HG03521 (cell line): Measurements from ENCODE around the gene SLC11A1.

ENCODE experiments used
- ATAC-seq: cut with Tn5 transposase; IDR thresholded peaks from one replicate; pipeline ENCODE4 v1.9.1; 2021; ENCODE audit warnings: mild to moderate bottlenecking, moderate library complexity; ENCODE audit not compliant: unreplicated experiment

Gene SLC11A1

DNA sequence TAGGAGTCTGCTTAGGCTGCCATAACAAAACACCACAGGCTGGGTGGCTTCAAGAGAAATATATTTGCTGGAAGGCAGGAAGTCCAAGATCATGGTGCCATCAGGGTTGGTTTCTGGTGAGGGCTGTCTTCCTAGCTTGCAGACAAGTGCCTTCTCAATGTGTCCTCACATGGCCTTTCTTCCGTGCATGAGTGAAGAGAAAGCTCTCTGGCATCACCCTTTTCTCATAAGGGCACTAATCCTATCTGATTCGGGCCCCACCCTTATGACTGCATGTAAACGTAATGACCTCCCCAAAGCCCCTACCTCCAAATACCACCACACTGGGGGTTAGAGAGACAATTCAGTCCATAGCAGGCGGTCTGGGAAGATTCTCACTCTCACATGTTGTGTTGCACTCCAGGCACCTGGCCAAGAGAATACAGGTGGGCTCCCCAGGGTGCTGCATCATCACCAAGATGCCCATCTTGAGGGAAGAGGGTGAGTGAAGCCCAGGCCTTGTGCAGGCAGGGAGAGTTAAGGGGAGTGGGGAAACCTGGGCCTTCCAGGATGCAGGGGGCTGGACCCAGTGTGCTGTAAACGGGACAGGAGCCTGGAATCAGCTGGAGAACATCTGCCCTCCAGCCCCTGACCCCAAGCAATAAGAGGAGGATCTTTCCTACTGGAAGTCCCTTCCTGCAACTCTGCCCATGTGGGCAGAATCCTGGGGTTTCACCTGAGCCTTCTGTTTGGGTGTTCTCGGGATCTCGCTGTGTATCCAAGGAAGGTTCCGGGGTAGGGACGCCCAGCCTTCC is 15.3 kb upstream of the SLC11A1 start:
- no peak for ATAC-seq

DNA sequence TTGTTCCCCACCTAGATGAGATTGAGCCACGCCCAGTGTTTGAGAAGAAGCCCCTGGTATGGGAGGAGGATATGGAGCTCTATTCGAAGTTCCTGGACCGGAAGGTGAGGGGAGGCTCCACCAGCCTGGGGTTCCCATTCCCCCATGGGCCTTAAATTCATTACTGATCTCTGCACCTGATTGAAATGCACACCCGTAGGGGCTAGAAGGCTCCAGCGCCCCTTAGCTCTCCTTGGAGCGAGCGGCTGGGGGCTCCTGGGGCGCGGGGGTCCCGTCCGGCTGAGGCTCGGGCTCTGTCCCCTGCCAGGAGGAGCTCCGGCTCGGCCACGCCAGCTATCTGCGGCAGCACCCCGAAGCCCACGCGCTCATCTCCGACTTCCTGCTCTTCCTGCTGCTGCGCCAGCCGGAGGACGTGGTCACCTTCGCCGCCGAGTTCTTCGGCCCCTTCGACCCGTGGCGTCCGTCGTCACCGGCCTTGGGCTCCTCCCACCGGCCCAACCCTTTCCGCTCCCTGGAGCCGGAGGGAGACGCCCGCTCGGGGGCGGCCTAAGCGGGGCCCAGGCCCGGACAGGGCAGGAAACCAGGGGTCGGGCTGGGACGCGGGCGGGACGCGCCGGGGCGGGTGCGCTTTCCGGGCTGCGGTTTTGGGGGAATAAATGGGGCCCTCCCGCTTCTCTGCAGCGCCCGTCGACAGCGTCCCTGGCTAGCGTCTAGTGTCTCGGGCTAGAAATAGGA is 14.5 kb upstream of the SLC11A1 start:
- peak; percentile 91 for ATAC-seq

DNA sequence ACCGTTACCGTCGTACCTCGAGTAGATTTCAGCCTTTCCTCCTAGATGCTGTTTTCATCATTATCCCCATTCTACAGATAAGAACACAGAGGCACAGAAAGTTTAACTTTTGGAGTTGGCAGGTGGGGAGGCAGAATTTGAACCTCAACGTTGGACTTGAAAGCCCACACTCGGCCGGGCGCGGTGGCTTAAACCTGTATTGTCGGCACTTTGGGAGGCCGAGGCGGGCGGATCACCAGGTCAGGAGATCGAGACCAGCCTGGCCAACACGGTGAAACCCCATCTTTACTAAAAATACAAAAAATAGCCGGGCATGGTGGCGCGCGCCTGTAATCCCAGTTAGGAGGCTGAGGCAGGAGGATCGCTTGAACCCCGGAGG is 13.9 kb upstream of the SLC11A1 start:
- no peak for ATAC-seq

DNA sequence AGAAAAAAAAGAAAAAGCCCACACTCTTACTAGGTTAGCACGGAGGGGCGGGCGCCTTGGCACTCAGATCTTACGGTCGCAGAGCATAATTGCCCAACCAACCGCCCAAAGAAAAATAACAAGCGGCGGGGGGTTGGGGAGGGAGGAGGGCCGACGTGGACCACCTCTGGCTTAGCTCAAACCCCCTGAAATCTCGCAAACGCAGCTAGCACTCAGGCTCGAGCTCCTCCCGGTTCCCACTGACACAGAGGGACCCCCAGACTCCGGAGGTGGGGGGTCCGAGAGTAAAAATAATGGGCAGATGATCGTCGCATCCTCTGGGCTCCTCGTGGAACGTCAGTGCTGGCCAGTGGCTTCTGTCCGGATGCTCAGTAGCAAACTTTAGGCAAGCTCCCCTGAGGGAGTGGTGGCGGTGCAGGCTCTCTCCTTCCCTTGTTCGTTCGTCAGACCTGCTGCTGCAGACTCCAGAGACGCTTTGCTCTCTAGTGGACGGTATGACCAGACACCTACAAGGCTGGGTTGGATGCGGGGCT is 13.4 kb upstream of the SLC11A1 start:
- ATAC-seq = no peak

DNA sequence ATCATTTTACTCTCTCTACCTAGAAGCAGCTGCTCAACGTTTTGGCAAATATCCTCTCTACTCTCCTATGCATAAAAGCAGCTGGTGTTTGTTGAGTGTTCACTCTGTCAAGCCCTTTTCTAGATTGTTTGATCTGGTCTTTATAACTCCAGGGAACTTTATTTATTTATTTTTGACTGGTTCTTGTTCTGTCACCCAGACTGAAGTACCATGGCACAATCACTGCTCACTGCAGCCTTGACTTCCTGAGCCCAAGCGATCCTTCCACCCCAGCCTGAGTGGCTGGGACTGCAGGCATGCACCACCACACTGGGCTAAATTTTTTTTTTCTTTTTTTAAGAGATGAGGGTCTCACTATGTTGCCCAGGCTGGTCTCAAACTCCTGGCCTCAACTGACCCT is 12.7 kb upstream of the SLC11A1 start:
- no peak for ATAC-seq

DNA sequence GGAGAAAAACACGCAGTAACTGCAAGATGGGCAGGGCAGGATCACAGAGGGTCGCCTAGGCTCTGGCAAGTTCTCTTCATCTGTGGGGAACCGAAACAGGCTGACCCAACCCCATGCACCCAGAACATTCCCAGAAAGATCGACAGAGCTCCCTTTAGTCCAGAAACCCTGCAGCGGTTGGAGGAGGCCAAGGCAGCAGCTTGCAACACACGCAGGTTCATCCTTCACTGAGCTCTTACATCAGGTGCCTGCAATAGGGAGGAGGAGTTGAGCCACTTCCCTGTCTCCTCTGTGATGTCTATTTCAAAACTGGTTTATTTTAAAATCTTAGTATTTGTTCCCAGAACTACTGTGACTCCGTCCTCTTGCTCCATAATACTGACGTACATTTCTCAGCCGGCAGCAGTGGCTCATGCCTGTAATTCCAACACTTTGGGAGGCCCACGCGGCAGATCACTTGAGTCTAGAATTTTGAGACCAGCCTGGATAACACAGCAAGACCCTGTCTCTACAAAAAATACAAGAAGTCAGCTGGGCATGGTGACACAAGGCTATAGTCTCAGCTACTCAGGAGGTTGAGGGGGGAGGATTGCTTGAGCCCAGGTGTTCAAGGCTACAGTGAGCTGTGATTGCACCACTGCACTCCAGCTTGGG is 11.5 kb upstream of the SLC11A1 start:
- no peak for ATAC-seq

DNA sequence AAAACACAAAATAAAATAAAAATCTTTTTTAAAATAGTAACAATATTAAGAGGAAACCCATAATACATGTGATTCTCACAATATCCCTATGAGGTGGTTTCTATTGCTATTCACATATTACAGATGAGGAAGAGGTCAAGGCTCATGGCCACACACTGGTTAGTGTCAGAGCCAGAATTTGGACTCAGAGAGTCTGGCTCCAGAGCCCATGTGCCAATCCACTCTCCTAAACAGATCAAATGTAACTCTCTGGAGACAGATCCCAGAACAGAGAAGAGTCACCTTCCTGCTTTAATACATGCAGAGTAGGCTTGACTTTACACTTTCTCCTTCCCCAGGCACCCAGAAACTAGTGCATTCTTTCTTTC is 10.1 kb upstream of the SLC11A1 start:
- no peak for ATAC-seq

DNA sequence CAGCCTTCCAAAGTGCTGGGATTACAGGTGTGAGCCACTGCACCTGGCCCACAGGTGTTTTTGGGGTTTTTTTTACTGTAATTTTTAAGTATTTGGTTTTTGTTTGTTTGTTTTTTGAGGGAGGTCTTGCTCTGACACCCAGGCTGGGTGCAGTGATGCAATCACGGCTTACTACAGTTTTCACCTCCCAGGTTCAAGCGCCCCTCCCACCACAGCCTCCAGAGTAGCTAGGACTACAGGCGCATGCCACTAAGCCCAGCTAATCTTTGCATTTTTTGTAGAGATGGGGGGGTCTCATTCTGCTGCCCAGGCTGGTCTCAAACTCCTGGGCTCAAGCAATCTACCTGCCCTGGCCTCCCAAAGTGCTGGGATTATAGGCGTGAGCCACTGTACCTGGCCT is 7.3 kb upstream of the SLC11A1 start:
- no peak for ATAC-seq

DNA sequence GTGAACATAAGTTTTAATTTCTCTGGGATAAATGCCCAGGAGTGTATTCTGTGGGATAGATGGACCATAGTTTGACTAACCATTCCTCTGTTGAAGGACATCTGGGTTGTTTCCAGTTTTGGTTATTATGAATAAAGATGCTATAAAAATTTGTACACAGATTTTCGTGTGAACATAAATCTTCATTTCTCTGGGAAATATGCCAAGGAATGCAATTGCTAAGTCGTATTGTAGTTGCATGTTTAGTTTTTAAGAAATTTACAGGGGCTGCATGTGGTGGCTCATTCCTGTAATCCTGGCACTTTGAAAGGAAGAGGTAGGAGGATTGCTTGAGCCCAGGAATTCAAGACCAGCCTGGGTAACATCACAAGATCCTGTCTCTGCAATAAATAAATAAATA is 6.9 kb upstream of the SLC11A1 start:
- no peak for ATAC-seq

DNA sequence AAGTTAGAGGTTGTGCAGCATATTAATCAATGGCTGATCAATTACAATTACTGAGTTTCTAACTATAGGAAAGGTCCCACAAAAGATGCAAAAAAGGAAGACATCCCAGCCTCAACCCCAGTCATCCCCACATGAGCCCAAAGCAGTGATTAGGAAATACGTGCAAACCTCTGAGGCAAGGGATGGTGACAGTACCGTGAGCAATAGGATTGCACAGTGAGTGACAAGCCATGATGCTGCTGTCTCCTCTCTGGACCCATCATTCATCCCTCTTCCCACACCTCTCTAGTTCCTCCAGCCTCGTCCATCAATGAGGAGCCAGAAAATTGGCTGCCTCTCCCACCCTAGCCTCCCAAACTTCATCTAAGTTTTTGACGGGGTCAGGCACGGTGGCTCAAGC is 4.0 kb upstream of the SLC11A1 start:
- ATAC-seq = no peak

DNA sequence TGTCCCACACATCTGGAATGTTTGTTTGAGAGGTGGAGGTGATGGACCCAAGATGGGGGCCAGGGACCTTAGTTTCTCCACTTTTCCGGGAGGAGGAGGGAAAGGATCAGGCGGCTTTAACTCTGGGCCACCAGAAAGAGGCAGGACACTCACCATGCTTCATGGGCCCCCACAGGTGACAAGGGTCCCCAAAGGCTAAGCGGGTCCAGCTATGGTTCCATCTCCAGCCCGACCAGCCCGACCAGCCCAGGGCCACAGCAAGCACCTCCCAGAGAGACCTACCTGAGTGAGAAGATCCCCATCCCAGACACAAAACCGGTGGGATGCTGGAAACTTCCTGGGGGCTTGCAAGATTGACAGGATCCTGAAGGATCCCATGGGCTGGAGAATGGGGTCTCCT is 712 bp downstream of the SLC11A1 start:
- ATAC-seq = no peak

DNA sequence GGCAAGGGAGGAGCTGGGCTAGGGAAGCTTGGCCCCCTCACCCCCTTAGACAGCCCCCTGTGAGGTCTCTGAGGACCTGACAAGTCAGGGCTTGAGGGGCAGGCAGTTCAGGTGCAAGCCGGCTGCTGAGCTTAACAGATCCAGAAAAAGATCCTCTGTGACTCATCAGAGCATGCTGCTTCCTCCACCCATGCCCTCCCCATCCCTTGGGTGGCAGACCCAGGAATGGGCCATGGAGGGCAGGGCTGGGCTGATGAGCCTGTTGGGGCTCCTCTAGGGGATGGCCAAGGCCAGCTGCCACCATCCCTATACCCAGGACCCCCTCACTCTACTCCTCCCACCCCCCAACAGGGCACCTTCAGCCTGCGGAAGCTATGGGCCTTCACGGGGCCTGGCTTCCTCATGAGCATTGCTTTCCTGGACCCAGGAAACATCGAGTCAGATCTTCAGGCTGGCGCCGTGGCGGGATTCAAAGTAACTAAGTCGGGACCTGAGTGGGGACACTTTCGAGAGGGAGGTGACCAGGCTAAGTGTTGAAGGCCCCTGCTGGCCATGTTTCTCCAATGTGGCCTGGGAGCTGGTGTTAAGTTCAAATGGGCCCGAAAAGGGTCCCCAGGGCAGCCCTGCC is 1.9 kb downstream of the SLC11A1 start:
- ATAC-seq = no peak

DNA sequence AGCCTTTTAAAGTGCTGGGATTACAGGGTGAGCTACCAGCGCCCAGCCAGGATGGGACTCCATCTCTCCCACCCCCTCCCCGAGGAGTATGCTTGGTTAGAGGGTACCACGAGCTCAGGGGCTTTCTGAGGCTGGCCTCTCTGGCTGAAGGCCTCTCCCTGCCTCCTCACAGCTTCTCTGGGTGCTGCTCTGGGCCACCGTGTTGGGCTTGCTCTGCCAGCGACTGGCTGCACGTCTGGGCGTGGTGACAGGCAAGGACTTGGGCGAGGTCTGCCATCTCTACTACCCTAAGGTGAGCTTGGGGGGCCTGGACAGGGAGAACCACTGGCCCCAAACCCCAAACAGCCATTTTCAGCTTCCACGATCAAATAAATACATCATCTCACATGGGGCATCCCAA is 2.9 kb downstream of the SLC11A1 start:
- ATAC-seq = no peak

DNA sequence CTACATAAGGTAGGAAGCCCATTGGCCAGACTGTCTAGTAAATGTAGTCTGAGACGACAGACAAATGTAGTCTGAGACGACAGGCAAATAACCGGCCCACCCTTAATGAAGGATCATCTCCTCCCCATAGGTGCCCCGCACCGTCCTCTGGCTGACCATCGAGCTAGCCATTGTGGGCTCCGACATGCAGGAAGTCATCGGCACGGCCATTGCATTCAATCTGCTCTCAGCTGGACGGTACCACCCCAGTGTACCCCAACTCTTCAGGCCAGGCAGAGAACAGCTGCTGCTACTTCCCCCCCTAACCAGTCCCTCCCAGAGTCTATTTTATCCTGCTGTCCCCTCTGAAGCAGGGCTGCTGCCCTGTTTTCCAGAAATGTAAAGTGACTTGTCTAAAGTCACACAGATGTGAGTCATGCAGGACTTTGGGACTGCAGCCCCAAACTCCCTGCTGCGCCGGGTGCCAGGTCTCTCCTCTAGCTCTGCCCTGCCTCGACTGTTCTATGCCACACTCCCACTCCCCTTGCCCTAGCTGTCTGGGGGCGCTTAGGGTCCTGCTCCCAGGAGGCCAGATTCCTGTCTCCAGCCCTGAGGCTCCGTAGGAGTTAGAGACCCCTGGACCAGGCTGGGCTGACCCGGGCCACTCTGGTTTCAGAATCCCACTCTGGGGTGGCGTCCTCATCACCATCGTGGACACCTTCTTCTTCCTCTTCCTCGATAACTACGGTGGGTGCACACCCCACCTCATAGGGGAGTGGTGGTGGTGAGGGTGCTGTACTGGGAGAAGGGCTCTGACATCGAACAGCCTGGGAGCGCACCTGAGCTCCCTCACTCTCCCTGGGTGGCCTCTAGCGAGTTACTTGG is 4.7 kb downstream of the SLC11A1 start:
- ATAC-seq = no peak

DNA sequence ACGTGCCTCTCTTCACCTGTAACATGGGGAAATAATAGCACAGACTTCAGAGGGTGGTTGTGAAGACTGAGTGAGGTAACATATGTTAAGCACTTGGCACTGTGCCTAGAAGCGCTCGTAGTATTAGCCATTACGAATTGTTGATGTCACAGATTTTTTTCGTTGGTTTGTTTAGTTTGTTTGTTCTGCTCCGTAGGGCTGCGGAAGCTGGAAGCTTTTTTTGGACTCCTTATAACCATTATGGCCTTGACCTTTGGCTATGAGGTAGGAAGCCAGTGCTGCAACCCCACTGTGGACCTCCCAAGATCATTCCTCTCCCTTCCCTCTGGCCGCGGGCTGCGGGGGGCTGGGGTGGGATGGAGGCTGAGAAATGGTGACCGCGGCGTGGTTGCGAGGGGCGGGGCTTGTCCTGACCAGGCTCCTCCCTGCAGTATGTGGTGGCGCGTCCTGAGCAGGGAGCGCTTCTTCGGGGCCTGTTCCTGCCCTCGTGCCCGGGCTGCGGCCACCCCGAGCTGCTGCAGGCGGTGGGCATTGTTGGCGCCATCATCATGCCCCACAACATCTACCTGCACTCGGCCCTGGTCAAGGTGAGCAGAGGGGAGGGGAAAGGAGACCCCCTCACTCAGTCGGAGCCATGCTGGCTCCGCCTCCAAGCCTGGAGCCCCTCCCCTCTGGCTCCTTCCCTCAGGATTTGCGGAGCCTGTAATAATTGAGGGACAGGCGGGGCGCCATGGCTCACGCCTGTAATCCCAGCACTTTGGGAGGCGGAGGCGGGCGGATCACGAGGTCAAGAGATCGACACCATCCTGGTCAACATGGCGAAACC is 5.5 kb downstream of the SLC11A1 start:
- no peak for ATAC-seq

DNA sequence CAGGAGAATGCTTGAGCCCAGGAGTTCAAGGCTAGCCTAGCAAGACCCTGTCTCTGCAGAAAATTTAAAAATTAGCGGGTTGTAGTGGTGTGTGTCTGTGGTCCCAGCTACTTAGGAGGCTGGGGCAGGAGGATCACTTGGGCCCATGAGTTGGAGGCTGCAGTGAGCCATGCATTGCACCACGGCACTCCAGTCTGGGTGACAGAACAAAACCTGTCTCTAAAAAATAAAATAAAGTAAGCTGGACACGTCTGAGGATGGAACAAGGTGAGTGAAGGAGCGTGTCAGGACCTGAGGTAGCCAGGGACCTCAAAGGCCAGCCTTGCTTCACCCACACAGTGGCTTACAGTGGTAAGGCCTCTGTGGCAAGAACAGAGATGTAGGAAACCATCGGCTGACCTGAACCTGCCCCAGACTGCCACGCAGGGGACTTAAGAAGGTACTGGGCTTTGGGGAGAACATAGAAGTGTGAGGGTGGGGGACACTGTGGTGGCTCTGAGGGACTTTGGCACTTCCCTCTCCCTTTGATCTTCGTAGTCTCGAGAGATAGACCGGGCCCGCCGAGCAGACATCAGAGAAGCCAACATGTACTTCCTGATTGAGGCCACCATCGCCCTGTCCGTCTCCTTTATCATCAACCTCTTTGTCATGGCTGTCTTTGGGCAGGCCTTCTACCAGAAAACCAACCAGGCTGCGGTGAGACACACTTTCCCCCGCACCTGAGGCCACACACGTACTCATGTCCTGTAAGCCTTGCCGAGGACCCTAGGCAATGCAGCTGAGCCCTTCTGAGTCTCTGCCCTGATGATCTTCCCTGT is 7.5 kb downstream of the SLC11A1 start:
- ATAC-seq = no peak

DNA sequence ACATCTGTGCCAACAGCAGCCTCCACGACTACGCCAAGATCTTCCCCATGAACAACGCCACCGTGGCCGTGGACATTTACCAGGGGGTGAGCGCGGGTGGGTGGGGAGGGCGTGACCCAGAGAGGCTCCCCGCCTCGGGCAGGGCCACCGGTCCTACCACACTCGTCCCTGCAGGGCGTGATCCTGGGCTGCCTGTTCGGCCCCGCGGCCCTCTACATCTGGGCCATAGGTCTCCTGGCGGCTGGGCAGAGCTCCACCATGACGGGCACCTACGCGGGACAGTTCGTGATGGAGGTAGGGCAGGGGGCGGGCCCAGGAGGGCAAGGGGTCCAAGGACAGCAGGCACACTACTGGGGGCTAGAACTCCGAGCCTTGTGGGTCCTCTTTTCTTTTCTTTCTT is 9.1 kb downstream of the SLC11A1 start:
- no peak for ATAC-seq

DNA sequence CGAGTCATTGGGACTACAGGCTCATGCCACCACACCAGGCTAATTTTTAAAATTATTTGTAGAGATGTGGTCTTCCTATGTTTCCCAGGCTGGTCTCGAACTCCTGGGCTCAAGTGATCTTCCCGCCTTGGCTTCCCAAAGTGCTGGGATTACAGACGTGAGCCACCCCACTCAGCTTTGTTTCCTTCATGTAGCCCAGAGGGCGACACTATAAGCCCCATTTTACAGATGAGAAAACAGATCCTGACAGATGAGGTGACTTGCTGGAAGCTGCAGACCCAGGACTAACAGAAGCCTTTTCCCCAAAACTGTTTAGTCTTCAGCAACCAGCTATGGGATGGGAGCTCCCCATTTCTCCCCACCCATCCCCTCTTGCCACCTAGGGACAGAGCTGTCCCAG is 10.4 kb downstream of the SLC11A1 start:
- ATAC-seq = no peak
